ENCODE results near the gene FGF14. TPM values are rescaled to one million over a fixed set of nuclear protein-coding genes. Genes with fewer than 3 reads are reported as not detected.

The FGF14 gene
- total and polyA plus RNA-seq, 5 donors from 2014 or later: 0.09 TPM; not detected in 4

- H3K4me1 Mint-ChIP-seq: no peaks in the 10 kb centered on the region
- Histone ChIP-seq H3K9me3 (ENCODE audit: control insufficient read depth in 2 of 2, low read length in 2 of 2) (no peaks in the 10 kb centered on the region), H3K4me3 (ENCODE audit: low read depth, low read length) (no peak overlapping the region), H3K36me3 (ENCODE audit: control insufficient read depth, insufficient read depth, low read length) (no peaks in the 10 kb centered on the region), H3K27ac (ENCODE audit: insufficient read depth, low read length, poor library complexity, severe bottlenecking) (no peak overlapping the region), H3K4me1 (ENCODE audit: control insufficient read depth, insufficient read depth, low read length, poor library complexity, severe bottlenecking) (no peaks in the 10 kb centered on the region), H3K27me3 (ENCODE audit: control insufficient read depth, insufficient read depth, low read length) (no peaks in the 10 kb centered on the region)
- no peak overlapping the region for H3K4me3 Mint-ChIP-seq
- DNase-seq (no peak), ATAC-seq (ENCODE audit: low read depth in 2 of 2) (no peak)
- no peak overlapping the region for H3K27ac Mint-ChIP-seq
- no peaks in the 10 kb centered on the region for H3K36me3 Mint-ChIP-seq
- H3K27me3 Mint-ChIP-seq: peaks cover 7% of the 10 kb centered on the region
- H3K9me3 Mint-ChIP-seq: peaks cover 0 to 4% (median 0%) of the 10 kb centered on the region in 7 donors
These were observed 416.5 kb downstream of the FGF14 start for GRCh38 chr13:101985321-101985720.

GRCh38 chr13:101982903-101983302, 418.9 kb downstream of the FGF14 start:
- Histone ChIP-seq H3K4me3 (ENCODE audit: low read depth, low read length) (no peak overlapping the region), H3K4me1 (ENCODE audit: control insufficient read depth, insufficient read depth, low read length, poor library complexity, severe bottlenecking) (no peaks in the 10 kb centered on the region), H3K27ac (ENCODE audit: insufficient read depth, low read length, poor library complexity, severe bottlenecking) (no peak overlapping the region), H3K27me3 (ENCODE audit: control insufficient read depth, insufficient read depth, low read length) (no peaks in the 10 kb centered on the region), H3K36me3 (ENCODE audit: control insufficient read depth, insufficient read depth, low read length) (no peaks in the 10 kb centered on the region), H3K9me3 (ENCODE audit: control insufficient read depth in 2 of 2, low read length in 2 of 2) (no peaks in the 10 kb centered on the region)
- Mint-ChIP-seq H3K36me3 (no peaks in the 10 kb centered on the region), H3K27ac (no peak overlapping the region), H3K4me1 (no peaks in the 10 kb centered on the region), H3K9me3 (no peaks in the 10 kb centered on the region), H3K4me3 (no peak overlapping the region), H3K27me3 (peaks cover 7% of the 10 kb centered on the region)
- ATAC-seq (ENCODE audit: low read depth in 2 of 2) (no peak), DNase-seq (no peak)

- no peaks in the 10 kb centered on the region for H3K36me3 ChIP-seq (ENCODE audit: control insufficient read depth, insufficient read depth, low read length)
- H3K27ac Mint-ChIP-seq: no peak overlapping the region
- ATAC-seq (ENCODE audit: low read depth in 2 of 2) (no peak), DNase-seq (no peak)
- H3K36me3 Mint-ChIP-seq: no peaks in the 10 kb centered on the region
- no peak overlapping the region for H3K27ac ChIP-seq (ENCODE audit: insufficient read depth, low read length, poor library complexity, severe bottlenecking)
- H3K4me1 Mint-ChIP-seq: no peaks in the 10 kb centered on the region
- no peaks in the 10 kb centered on the region for H3K9me3 ChIP-seq (ENCODE audit: control insufficient read depth in 2 of 2, low read length in 2 of 2)
- H3K27me3 ChIP-seq (ENCODE audit: control insufficient read depth, insufficient read depth, low read length): no peaks in the 10 kb centered on the region
- H3K4me3 ChIP-seq (ENCODE audit: low read depth, low read length): no peak overlapping the region
- H3K4me1 ChIP-seq (ENCODE audit: control insufficient read depth, insufficient read depth, low read length, poor library complexity, severe bottlenecking): no peaks in the 10 kb centered on the region
- no peak overlapping the region for H3K4me3 Mint-ChIP-seq
- no peaks in the 10 kb centered on the region for H3K9me3 Mint-ChIP-seq
- no peaks in the 10 kb centered on the region for H3K27me3 Mint-ChIP-seq
These were observed 422.0 kb downstream of the FGF14 start for GRCh38 chr13:101979825-101980224.

- no peaks in the 10 kb centered on the region for H3K9me3 Mint-ChIP-seq
- no peaks in the 10 kb centered on the region for H3K36me3 Mint-ChIP-seq
- H3K27ac Mint-ChIP-seq: no peak overlapping the region
- ATAC-seq (ENCODE audit: low read depth in 2 of 2): no peak
- H3K4me3 Mint-ChIP-seq: no peak overlapping the region
- no peaks in the 10 kb centered on the region for H3K4me1 Mint-ChIP-seq
- H3K27me3 Mint-ChIP-seq: no peaks in the 10 kb centered on the region
- Histone ChIP-seq H3K9me3 (ENCODE audit: control insufficient read depth in 2 of 2, low read length in 2 of 2) (no peaks in the 10 kb centered on the region), H3K36me3 (ENCODE audit: control insufficient read depth, insufficient read depth, low read length) (no peaks in the 10 kb centered on the region), H3K4me3 (ENCODE audit: low read depth, low read length) (no peak overlapping the region), H3K27me3 (ENCODE audit: control insufficient read depth, insufficient read depth, low read length) (no peaks in the 10 kb centered on the region), H3K27ac (ENCODE audit: insufficient read depth, low read length, poor library complexity, severe bottlenecking) (no peak overlapping the region), H3K4me1 (ENCODE audit: control insufficient read depth, insufficient read depth, low read length, poor library complexity, severe bottlenecking) (no peaks in the 10 kb centered on the region)
- DNase-seq: no peak
These were observed 423.1 kb downstream of the FGF14 start for GRCh38 chr13:101978552-101979315.

GRCh38 chr13:101977475-101977874, 424.4 kb downstream of the FGF14 start:
- H3K36me3 ChIP-seq (ENCODE audit: control insufficient read depth, insufficient read depth, low read length): no peaks in the 10 kb centered on the region
- DNase-seq (no peak), ATAC-seq (ENCODE audit: low read depth in 2 of 2) (no peak)
- no peak overlapping the region for H3K27ac ChIP-seq (ENCODE audit: insufficient read depth, low read length, poor library complexity, severe bottlenecking)
- H3K9me3 ChIP-seq (ENCODE audit: control insufficient read depth in 2 of 2, low read length in 2 of 2): no peaks in the 10 kb centered on the region
- H3K9me3 Mint-ChIP-seq: peaks cover 0 to 4% (median 0%) of the 10 kb centered on the region in 7 donors
- H3K27me3 ChIP-seq (ENCODE audit: control insufficient read depth, insufficient read depth, low read length): no peaks in the 10 kb centered on the region
- H3K4me3 ChIP-seq (ENCODE audit: low read depth, low read length): no peak overlapping the region
- H3K4me3 Mint-ChIP-seq: no peak overlapping the region
- H3K27me3 Mint-ChIP-seq: no peaks in the 10 kb centered on the region
- H3K36me3 Mint-ChIP-seq: no peaks in the 10 kb centered on the region
- H3K27ac Mint-ChIP-seq: no peak overlapping the region
- no peaks in the 10 kb centered on the region for H3K4me1 Mint-ChIP-seq
- H3K4me1 ChIP-seq (ENCODE audit: control insufficient read depth, insufficient read depth, low read length, poor library complexity, severe bottlenecking): no peaks in the 10 kb centered on the region

- Mint-ChIP-seq H3K27me3 (peaks cover 4% of the 10 kb centered on the region), H3K27ac (no peak overlapping the region), H3K4me1 (no peaks in the 10 kb centered on the region), H3K9me3 (peaks cover 0 to 4% (median 0%) of the 10 kb centered on the region in 7 donors), H3K36me3 (no peaks in the 10 kb centered on the region), H3K4me3 (no peak overlapping the region)
- Histone ChIP-seq H3K27ac (ENCODE audit: insufficient read depth, low read length, poor library complexity, severe bottlenecking) (no peak overlapping the region), H3K4me1 (ENCODE audit: control insufficient read depth, insufficient read depth, low read length, poor library complexity, severe bottlenecking) (no peaks in the 10 kb centered on the region), H3K27me3 (ENCODE audit: control insufficient read depth, insufficient read depth, low read length) (no peaks in the 10 kb centered on the region), H3K9me3 (ENCODE audit: control insufficient read depth in 2 of 2, low read length in 2 of 2) (no peaks in the 10 kb centered on the region), H3K36me3 (ENCODE audit: control insufficient read depth, insufficient read depth, low read length) (no peaks in the 10 kb centered on the region), H3K4me3 (ENCODE audit: low read depth, low read length) (no peak overlapping the region)
- ATAC-seq (ENCODE audit: low read depth in 2 of 2) (no peak), DNase-seq (no peak)
These were observed 429.7 kb downstream of the FGF14 start for GRCh38 chr13:101972191-101972590.

GRCh38 chr13:101970341-101970740, 431.5 kb downstream of the FGF14 start:
- H3K9me3 ChIP-seq (ENCODE audit: control insufficient read depth in 2 of 2, low read length in 2 of 2): no peaks in the 10 kb centered on the region
- no peaks in the 10 kb centered on the region for H3K4me1 ChIP-seq (ENCODE audit: control insufficient read depth, insufficient read depth, low read length, poor library complexity, severe bottlenecking)
- peaks cover 0 to 4% (median 0%) of the 10 kb centered on the region in 7 donors for H3K9me3 Mint-ChIP-seq
- no peak overlapping the region for H3K27ac ChIP-seq (ENCODE audit: insufficient read depth, low read length, poor library complexity, severe bottlenecking)
- DNase-seq: no peak
- no peak overlapping the region for H3K4me3 ChIP-seq (ENCODE audit: low read depth, low read length)
- no peaks in the 10 kb centered on the region for H3K4me1 Mint-ChIP-seq
- no peaks in the 10 kb centered on the region for H3K36me3 ChIP-seq (ENCODE audit: control insufficient read depth, insufficient read depth, low read length)
- peaks cover 4% of the 10 kb centered on the region for H3K27me3 Mint-ChIP-seq
- ATAC-seq (ENCODE audit: low read depth in 2 of 2): no peak
- no peaks in the 10 kb centered on the region for H3K36me3 Mint-ChIP-seq
- H3K4me3 Mint-ChIP-seq: no peak overlapping the region
- no peak overlapping the region for H3K27ac Mint-ChIP-seq
- H3K27me3 ChIP-seq (ENCODE audit: control insufficient read depth, insufficient read depth, low read length): no peaks in the 10 kb centered on the region

GRCh38 chr13:101967781-101968180, 434.1 kb downstream of the FGF14 start:
- no peak for DNase-seq
- peaks cover 0 to 3% (median 0%) of the 10 kb centered on the region in 7 donors for H3K9me3 Mint-ChIP-seq
- no peak overlapping the region for H3K4me3 Mint-ChIP-seq
- no peaks in the 10 kb centered on the region for H3K27me3 ChIP-seq (ENCODE audit: control insufficient read depth, insufficient read depth, low read length)
- no peak overlapping the region for H3K4me3 ChIP-seq (ENCODE audit: low read depth, low read length)
- no peaks in the 10 kb centered on the region for H3K36me3 Mint-ChIP-seq
- H3K9me3 ChIP-seq (ENCODE audit: control insufficient read depth in 2 of 2, low read length in 2 of 2): no peaks in the 10 kb centered on the region
- H3K36me3 ChIP-seq (ENCODE audit: control insufficient read depth, insufficient read depth, low read length): no peaks in the 10 kb centered on the region
- H3K4me1 Mint-ChIP-seq: no peaks in the 10 kb centered on the region
- no peak for ATAC-seq (ENCODE audit: low read depth in 2 of 2)
- peaks cover 4% of the 10 kb centered on the region for H3K27me3 Mint-ChIP-seq
- H3K4me1 ChIP-seq (ENCODE audit: control insufficient read depth, insufficient read depth, low read length, poor library complexity, severe bottlenecking): no peaks in the 10 kb centered on the region
- H3K27ac ChIP-seq (ENCODE audit: insufficient read depth, low read length, poor library complexity, severe bottlenecking): no peak overlapping the region
- no peak overlapping the region for H3K27ac Mint-ChIP-seq
